Tibial nerve (tissue), 4 donors: Measurements from ENCODE around the gene ARHGAP26.

Source experiments
- EP300 ChIP-seq, 2 donors: sonication (generic); formaldehyde crosslinking; IDR thresholded peaks; one replicate each; pipeline ENCODE4 v1.6.1; 2017; ENCODE audit warnings: antibody characterized with exemption in 2 of 2, mild to moderate bottlenecking in 1 of 2
- POLR2A ChIP-seq, 2 donors: fragments of 450-650 bp; IDR thresholded peaks; one replicate each; pipeline ENCODE4 v1.6.1; 2017; ENCODE audit warnings: antibody characterized with exemption in 2 of 2, mild to moderate bottlenecking in 2 of 2, moderate library complexity in 2 of 2
- TF ChIP-seq, protein P1 (sequence below), 5 experiments: fragments of 200-600 bp in 3 of 5; fragments of 450-650 bp in 2 of 5; sonication (generic) in 3 of 5; IDR thresholded peaks; one replicate each; pipeline ENCODE4 v1.5.1; 2016 to 2019; ENCODE audit warnings: antibody characterized with exemption in 5 of 5, mild to moderate bottlenecking in 3 of 5, moderate library complexity in 2 of 5

GRCh38 chr5:143134900-143135299, 364.7 kb downstream of the ARHGAP26 start:
- TF ChIP-seq POLR2A (IDR thresholded peaks at IDR 0.05): no peak
- TF ChIP-seq, protein P1, sequence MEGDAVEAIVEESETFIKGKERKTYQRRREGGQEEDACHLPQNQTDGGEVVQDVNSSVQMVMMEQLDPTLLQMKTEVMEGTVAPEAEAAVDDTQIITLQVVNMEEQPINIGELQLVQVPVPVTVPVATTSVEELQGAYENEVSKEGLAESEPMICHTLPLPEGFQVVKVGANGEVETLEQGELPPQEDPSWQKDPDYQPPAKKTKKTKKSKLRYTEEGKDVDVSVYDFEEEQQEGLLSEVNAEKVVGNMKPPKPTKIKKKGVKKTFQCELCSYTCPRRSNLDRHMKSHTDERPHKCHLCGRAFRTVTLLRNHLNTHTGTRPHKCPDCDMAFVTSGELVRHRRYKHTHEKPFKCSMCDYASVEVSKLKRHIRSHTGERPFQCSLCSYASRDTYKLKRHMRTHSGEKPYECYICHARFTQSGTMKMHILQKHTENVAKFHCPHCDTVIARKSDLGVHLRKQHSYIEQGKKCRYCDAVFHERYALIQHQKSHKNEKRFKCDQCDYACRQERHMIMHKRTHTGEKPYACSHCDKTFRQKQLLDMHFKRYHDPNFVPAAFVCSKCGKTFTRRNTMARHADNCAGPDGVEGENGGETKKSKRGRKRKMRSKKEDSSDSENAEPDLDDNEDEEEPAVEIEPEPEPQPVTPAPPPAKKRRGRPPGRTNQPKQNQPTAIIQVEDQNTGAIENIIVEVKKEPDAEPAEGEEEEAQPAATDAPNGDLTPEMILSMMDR (IDR thresholded peaks at IDR 0.05): no peak
- no peak for TF ChIP-seq EP300 (IDR thresholded peaks at IDR 0.05)
